Caco-2 (cell line): Measurements from ENCODE around the gene SMR3B. TPM values are rescaled to one million over a fixed set of nuclear protein-coding genes. Genes with fewer than 3 reads are reported as not detected.

Experiments
- BruUV-seq: library from RNA; stranded (reverse); fragments of 400-500 nt; replicated peaks from 2 replicates; lab custom pipeline; 2021; lab: Mats Ljungman, UMichigan
- CTCF ChIA-PET: fragments of 300-600 bp; sonication (Branson Sonifier 250); formaldehyde crosslinking; loops from one replicate; lab custom pipeline; 2022; ENCODE audit warnings: antibody characterized with exemption; lab: Charles Lee
- POLR2A ChIA-PET: fragments of 300-600 bp; sonication (Branson Sonifier 250); formaldehyde crosslinking; loops from one replicate; lab custom pipeline; 2022; ENCODE audit warnings: antibody characterized with exemption; lab: Charles Lee
- DNase-seq, 2 experiments: peaks; one replicate each; pipeline versions ENCODE4 v3.0.0 to v3.0.0-alpha.2; 2020 to 2022
- H3K27me3 ChIP-seq: replicated peaks from 2 replicates; pipeline ENCODE4 v1.6.0; 2011; ENCODE audit warnings: low read length; ENCODE audit not compliant: control insufficient read depth, insufficient read depth
- H3K36me3 ChIP-seq: 2 replicates; pipeline ENCODE4 v1.5.1; 2011; ENCODE audit warnings: low read length; ENCODE audit not compliant: control insufficient read depth, insufficient read depth
- H3K4me1 ChIP-seq: fragments of 250-450 bp; sonication (Bioruptor Pico); 2 replicates; pipeline ENCODE4 v1.5.1; 2020; ENCODE audit warnings: mild to moderate bottlenecking
- H3K4me3 ChIP-seq: 2 replicates; pipeline ENCODE4 v1.5.1; 2011; ENCODE audit warnings: low read depth, mild to moderate bottlenecking, control low read depth, low read length
- H3K9me3 ChIP-seq: fragments of 250-450 bp; sonication (Bioruptor Pico); 2 replicates; pipeline ENCODE4 v1.5.1; 2020; ENCODE audit warnings: mild to moderate bottlenecking, moderate library complexity
- H3K27ac Mint-ChIP-seq: one replicate; pipeline ENCODE4 v1.8.0; 2022; ENCODE audit warnings: mixed read lengths; ENCODE audit not compliant: unreplicated experiment
- H3K27me3 Mint-ChIP-seq: one replicate; pipeline ENCODE4 v1.8.0; 2022; ENCODE audit warnings: mixed read lengths; ENCODE audit not compliant: insufficient read depth, unreplicated experiment
- H3K36me3 Mint-ChIP-seq: one replicate; pipeline ENCODE4 v1.8.0; 2022; ENCODE audit warnings: mild to moderate bottlenecking, mixed read lengths; ENCODE audit not compliant: insufficient read depth, unreplicated experiment
- H3K4me1 Mint-ChIP-seq: one replicate; pipeline ENCODE4 v1.8.0; 2022; ENCODE audit warnings: low read depth, mixed read lengths; ENCODE audit not compliant: unreplicated experiment
- H3K4me3 Mint-ChIP-seq: one replicate; pipeline ENCODE4 v1.8.0; 2022; ENCODE audit warnings: mild to moderate bottlenecking, moderate library complexity, mixed read lengths; ENCODE audit not compliant: unreplicated experiment
- H3K9me3 Mint-ChIP-seq: one replicate; pipeline ENCODE4 v1.8.0; 2022; ENCODE audit warnings: mixed read lengths; ENCODE audit not compliant: unreplicated experiment
- CTCF ChIP-seq, 2 experiments: fragments of 200-600 bp in 1 of 2; IDR thresholded peaks; 1 replicate in 1 of 2; 2 replicates in 1 of 2; pipeline versions ENCODE4 v1.5.1 to v1.8.0; 2011 to 2022; ENCODE audit warnings: antibody characterized with exemption in 1 of 2, control low read depth in 1 of 2, inconsistent platforms in 1 of 2, low read depth in 1 of 2, low read length in 1 of 2, mild to moderate bottlenecking in 1 of 2, moderate library complexity in 1 of 2; ENCODE audit not compliant: insufficient read depth in 1 of 2, severe bottlenecking in 1 of 2, unreplicated experiment in 1 of 2
- intact Hi-C: fragments of 100-400 bp; cut with micrococcal nuclease; formaldehyde crosslinking; loops from one replicate; pipeline ENCODE4 v1.10.0; 2022; ENCODE audit not compliant: unreplicated experiment
- total RNA-seq: library from RNA; stranded (reverse); gene quantifications from 2 replicates; pipeline ENCODE4 v1.2.3, GENCODE V29; 2022

Gene SMR3B
- total RNA-seq, 1 experiment from 2014 or later: not detected

- BruUV-seq: no TSS peak
- Histone ChIP-seq H3K36me3 (no peaks in the 10 kb centered on the region), H3K4me1 (no peaks in the 10 kb centered on the region), H3K27me3 (no peaks in the 10 kb centered on the region), H3K9me3 (no peaks in the 10 kb centered on the region), H3K4me3 (no peak overlapping the region)
- Mint-ChIP-seq H3K4me3 (no peak overlapping the region), H3K36me3 (no peaks in the 10 kb centered on the region), H3K9me3 (no peaks in the 10 kb centered on the region), H3K27me3 (peaks cover 7% of the 10 kb centered on the region), H3K4me1 (no peaks in the 10 kb centered on the region), H3K27ac (no peak overlapping the region)
- intact Hi-C loops: no loop called here
- ChIA-PET POLR2A (no interaction called here), CTCF (no interaction called here)
- DNase-seq: no peak
- TF ChIP-seq CTCF (IDR thresholded peaks at IDR 0.05; ENCODE audit: insufficient read depth in 1 of 2, low read depth in 1 of 2, low read length in 1 of 2, severe bottlenecking in 1 of 2, unreplicated experiment in 1 of 2): no peak
Measured at GRCh38 chr4:70399319-70399718, 16.4 kb downstream of the SMR3B start.

GRCh38 chr4:70402762-70403161 lies 19.8 kb downstream of the SMR3B start:
- TF ChIP-seq CTCF (IDR thresholded peaks at IDR 0.05; ENCODE audit: insufficient read depth in 1 of 2, low read depth in 1 of 2, low read length in 1 of 2, severe bottlenecking in 1 of 2, unreplicated experiment in 1 of 2): no peak
- Histone ChIP-seq H3K27me3 (no peaks in the 10 kb centered on the region), H3K4me1 (no peaks in the 10 kb centered on the region), H3K36me3 (no peaks in the 10 kb centered on the region), H3K4me3 (no peak overlapping the region), H3K9me3 (no peaks in the 10 kb centered on the region)
- no peaks in the 10 kb centered on the region for H3K36me3 Mint-ChIP-seq
- ChIA-PET POLR2A (no interaction called here), CTCF (no interaction called here)
- H3K9me3 Mint-ChIP-seq: no peaks in the 10 kb centered on the region
- H3K27ac Mint-ChIP-seq: no peak overlapping the region
- no peaks in the 10 kb centered on the region for H3K4me1 Mint-ChIP-seq
- peaks cover 4% of the 10 kb centered on the region for H3K27me3 Mint-ChIP-seq
- H3K4me3 Mint-ChIP-seq: no peak overlapping the region
- intact Hi-C loops: no loop called here
- BruUV-seq: no TSS peak
- no peak for DNase-seq

GRCh38 chr4:70405765-70406164 lies 22.8 kb downstream of the SMR3B start:
- Mint-ChIP-seq H3K4me1 (no peaks in the 10 kb centered on the region), H3K27ac (no peak overlapping the region), H3K9me3 (no peaks in the 10 kb centered on the region), H3K4me3 (no peak overlapping the region), H3K27me3 (peaks cover 4% of the 10 kb centered on the region), H3K36me3 (no peaks in the 10 kb centered on the region)
- intact Hi-C loops: no loop called here
- DNase-seq: no peak
- no peaks in the 10 kb centered on the region for H3K4me1 ChIP-seq
- ChIA-PET CTCF (no interaction called here), POLR2A (no interaction called here)
- BruUV-seq: no TSS peak
- H3K27me3 ChIP-seq: no peaks in the 10 kb centered on the region
- H3K36me3 ChIP-seq: no peaks in the 10 kb centered on the region
- TF ChIP-seq CTCF (IDR thresholded peaks at IDR 0.05; ENCODE audit: insufficient read depth in 1 of 2, low read depth in 1 of 2, low read length in 1 of 2, severe bottlenecking in 1 of 2, unreplicated experiment in 1 of 2): no peak
- H3K4me3 ChIP-seq: no peak overlapping the region
- no peaks in the 10 kb centered on the region for H3K9me3 ChIP-seq
